Hematopoietic multipotent progenitor cell treated with erythropoietin and hydrocortisone succinate and interleukin-3 and kit ligand, for 6 days (in vitro differentiated cells): ENCODE results near the gene ARNT2.

ENCODE experiments used
- DNase-seq: peaks from one replicate; pipeline ENCODE4 v3.0.0-alpha.2; 2015

ARNT2 gene

GRCh38 chr15:80604583-80605575 lies 200.7 kb downstream of the ARNT2 start:
- DNase-seq, result no peak

GRCh38 chr15:80605591-80606150 lies 201.5 kb downstream of the ARNT2 start:
- no peak for DNase-seq

- DNase-seq, result no peak
Observed at GRCh38 chr15:80606511-80607071, 202.4 kb downstream of the ARNT2 start.

- no peak for DNase-seq
Observed at GRCh38 chr15:80607287-80607980, 203.3 kb downstream of the ARNT2 start.

GRCh38 chr15:80608688-80609087 lies 204.5 kb downstream of the ARNT2 start:
- DNase-seq, result no peak

- no peak for DNase-seq
Observed at GRCh38 chr15:80609091-80609490, 204.9 kb downstream of the ARNT2 start.

GRCh38 chr15:80609512-80609946 lies 205.3 kb downstream of the ARNT2 start:
- no peak for DNase-seq

- no peak for DNase-seq
Observed at GRCh38 chr15:80611543-80612080, 207.4 kb downstream of the ARNT2 start.

GRCh38 chr15:80612118-80612823 lies 208.1 kb downstream of the ARNT2 start:
- DNase-seq, result no peak

GRCh38 chr15:80613762-80614365 lies 209.7 kb downstream of the ARNT2 start:
- no peak for DNase-seq

GRCh38 chr15:80614711-80615360 lies 210.7 kb downstream of the ARNT2 start:
- DNase-seq, result no peak

- no peak for DNase-seq
Observed at GRCh38 chr15:80615361-80615736, 211.2 kb downstream of the ARNT2 start.

- DNase-seq, result no peak
Observed at GRCh38 chr15:80615783-80616391, 211.7 kb downstream of the ARNT2 start.

GRCh38 chr15:80618685-80619400 lies 214.7 kb downstream of the ARNT2 start:
- no peak for DNase-seq

- no peak for DNase-seq
Observed at GRCh38 chr15:80619680-80620079, 215.5 kb downstream of the ARNT2 start.

- no peak for DNase-seq
Observed at GRCh38 chr15:80620141-80620540, 216.0 kb downstream of the ARNT2 start.

GRCh38 chr15:80620931-80621330 lies 216.7 kb downstream of the ARNT2 start:
- no peak for DNase-seq

GRCh38 chr15:80626643-80627120 lies 222.5 kb downstream of the ARNT2 start:
- DNase-seq, result no peak

GRCh38 chr15:80629355-80629754 lies 225.2 kb downstream of the ARNT2 start:
- DNase-seq, result no peak

- no peak for DNase-seq
Observed at GRCh38 chr15:80630981-80631380, 226.8 kb downstream of the ARNT2 start.
